ENCODE data around the gene SERPINA10. TPM values are rescaled to one million over a fixed set of nuclear protein-coding genes. Genes with fewer than 3 reads are reported as not detected.

SERPINA10 gene
- total and polyA plus RNA-seq, 2 experiments from 2014 or later = 0.11 TPM; not detected in 1

DNA sequence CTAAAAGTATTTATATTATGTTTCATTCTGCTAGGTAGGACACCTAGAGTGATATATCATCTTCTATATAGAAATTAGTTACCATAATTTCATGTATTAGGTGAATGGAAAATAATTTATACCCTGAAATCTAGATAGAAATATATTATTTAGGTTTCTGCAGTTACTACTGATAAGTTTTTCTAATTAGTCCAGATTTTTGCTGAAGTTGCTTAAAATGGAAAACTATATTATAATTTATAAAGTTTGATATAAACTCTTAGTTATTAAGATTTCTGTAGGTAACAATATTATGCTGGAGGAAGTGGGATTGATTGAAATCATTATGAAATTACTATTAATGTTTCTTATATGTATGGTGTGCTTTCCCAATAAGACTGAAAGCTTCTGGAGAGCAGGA, 56.0 kb downstream of the SERPINA10 start:
- H3K4me1 ChIP-seq (ENCODE audit: insufficient read depth) = no peaks in the 10 kb centered on the region
- DNase-seq (ENCODE audit: low spot score) (no peak), ATAC-seq (no peak)
- no peak overlapping the region for H3K27ac ChIP-seq (ENCODE audit: low read depth)
- no peaks in the 10 kb centered on the region for H3F3A ChIP-seq (replicated peaks; ENCODE audit: low read depth)
- Mint-ChIP-seq H3K36me3 (ENCODE audit: low read depth) (peaks cover 18% of the 10 kb centered on the region; the same call in 2 of the 3 replicates), H3K27me3 (ENCODE audit: insufficient read depth, low read depth, poor library complexity) (no peaks in the 10 kb centered on the region), H3K27ac (no peak overlapping the region), H3K9me3 (no peaks in the 10 kb centered on the region), H3K4me1 (peaks cover 2% of the 10 kb centered on the region; the same call in 1 of the 3 replicates), H3K4me3 (no peak overlapping the region)
- TF ChIP-seq, protein P1, sequence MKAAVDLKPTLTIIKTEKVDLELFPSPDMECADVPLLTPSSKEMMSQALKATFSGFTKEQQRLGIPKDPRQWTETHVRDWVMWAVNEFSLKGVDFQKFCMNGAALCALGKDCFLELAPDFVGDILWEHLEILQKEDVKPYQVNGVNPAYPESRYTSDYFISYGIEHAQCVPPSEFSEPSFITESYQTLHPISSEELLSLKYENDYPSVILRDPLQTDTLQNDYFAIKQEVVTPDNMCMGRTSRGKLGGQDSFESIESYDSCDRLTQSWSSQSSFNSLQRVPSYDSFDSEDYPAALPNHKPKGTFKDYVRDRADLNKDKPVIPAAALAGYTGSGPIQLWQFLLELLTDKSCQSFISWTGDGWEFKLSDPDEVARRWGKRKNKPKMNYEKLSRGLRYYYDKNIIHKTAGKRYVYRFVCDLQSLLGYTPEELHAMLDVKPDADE (IDR thresholded peaks at IDR 0.05) = no peak
- TF ChIP-seq, protein P2, sequence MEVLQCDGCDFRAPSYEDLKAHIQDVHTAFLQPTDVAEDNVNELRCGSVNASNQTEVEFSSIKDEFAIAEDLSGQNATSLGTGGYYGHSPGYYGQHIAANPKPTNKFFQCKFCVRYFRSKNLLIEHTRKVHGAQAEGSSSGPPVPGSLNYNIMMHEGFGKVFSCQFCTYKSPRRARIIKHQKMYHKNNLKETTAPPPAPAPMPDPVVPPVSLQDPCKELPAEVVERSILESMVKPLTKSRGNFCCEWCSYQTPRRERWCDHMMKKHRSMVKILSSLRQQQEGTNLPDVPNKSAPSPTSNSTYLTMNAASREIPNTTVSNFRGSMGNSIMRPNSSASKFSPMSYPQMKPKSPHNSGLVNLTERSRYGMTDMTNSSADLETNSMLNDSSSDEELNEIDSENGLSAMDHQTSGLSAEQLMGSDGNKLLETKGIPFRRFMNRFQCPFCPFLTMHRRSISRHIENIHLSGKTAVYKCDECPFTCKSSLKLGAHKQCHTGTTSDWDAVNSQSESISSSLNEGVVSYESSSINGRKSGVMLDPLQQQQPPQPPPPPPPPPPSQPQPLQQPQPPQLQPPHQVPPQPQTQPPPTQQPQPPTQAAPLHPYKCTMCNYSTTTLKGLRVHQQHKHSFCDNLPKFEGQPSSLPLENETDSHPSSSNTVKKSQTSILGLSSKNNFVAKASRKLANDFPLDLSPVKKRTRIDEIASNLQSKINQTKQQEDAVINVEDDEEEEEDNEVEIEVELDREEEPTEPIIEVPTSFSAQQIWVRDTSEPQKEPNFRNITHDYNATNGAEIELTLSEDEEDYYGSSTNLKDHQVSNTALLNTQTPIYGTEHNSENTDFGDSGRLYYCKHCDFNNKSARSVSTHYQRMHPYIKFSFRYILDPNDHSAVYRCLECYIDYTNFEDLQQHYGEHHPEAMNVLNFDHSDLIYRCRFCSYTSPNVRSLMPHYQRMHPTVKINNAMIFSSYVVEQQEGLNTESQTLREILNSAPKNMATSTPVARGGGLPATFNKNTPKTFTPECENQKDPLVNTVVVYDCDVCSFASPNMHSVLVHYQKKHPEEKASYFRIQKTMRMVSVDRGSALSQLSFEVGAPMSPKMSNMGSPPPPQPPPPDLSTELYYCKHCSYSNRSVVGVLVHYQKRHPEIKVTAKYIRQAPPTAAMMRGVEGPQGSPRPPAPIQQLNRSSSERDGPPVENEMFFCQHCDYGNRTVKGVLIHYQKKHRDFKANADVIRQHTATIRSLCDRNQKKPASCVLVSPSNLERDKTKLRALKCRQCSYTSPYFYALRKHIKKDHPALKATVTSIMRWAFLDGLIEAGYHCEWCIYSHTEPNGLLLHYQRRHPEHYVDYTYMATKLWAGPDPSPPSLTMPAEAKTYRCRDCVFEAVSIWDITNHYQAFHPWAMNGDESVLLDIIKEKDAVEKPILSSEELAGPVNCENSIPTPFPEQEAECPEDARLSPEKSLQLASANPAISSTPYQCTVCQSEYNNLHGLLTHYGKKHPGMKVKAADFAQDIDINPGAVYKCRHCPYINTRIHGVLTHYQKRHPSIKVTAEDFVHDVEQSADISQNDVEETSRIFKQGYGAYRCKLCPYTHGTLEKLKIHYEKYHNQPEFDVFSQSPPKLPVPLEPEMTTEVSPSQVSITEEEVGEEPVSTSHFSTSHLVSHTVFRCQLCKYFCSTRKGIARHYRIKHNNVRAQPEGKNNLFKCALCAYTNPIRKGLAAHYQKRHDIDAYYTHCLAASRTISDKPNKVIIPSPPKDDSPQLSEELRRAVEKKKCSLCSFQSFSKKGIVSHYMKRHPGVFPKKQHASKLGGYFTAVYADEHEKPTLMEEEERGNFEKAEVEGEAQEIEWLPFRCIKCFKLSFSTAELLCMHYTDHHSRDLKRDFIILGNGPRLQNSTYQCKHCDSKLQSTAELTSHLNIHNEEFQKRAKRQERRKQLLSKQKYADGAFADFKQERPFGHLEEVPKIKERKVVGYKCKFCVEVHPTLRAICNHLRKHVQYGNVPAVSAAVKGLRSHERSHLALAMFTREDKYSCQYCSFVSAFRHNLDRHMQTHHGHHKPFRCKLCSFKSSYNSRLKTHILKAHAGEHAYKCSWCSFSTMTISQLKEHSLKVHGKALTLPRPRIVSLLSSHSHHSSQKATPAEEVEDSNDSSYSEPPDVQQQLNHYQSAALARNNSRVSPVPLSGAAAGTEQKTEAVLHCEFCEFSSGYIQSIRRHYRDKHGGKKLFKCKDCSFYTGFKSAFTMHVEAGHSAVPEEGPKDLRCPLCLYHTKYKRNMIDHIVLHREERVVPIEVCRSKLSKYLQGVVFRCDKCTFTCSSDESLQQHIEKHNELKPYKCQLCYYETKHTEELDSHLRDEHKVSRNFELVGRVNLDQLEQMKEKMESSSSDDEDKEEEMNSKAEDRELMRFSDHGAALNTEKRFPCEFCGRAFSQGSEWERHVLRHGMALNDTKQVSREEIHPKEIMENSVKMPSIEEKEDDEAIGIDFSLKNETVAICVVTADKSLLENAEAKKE (CRISPR knock-in tag; IDR thresholded peaks at IDR 0.05) = no peak
- TF ChIP-seq, protein P3, sequence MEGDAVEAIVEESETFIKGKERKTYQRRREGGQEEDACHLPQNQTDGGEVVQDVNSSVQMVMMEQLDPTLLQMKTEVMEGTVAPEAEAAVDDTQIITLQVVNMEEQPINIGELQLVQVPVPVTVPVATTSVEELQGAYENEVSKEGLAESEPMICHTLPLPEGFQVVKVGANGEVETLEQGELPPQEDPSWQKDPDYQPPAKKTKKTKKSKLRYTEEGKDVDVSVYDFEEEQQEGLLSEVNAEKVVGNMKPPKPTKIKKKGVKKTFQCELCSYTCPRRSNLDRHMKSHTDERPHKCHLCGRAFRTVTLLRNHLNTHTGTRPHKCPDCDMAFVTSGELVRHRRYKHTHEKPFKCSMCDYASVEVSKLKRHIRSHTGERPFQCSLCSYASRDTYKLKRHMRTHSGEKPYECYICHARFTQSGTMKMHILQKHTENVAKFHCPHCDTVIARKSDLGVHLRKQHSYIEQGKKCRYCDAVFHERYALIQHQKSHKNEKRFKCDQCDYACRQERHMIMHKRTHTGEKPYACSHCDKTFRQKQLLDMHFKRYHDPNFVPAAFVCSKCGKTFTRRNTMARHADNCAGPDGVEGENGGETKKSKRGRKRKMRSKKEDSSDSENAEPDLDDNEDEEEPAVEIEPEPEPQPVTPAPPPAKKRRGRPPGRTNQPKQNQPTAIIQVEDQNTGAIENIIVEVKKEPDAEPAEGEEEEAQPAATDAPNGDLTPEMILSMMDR (conservative IDR thresholded peaks at IDR 0.05; ENCODE audit: low read depth in 2 of 2) = no peak
- TF ChIP-seq EZH2 (IDR thresholded peaks at IDR 0.05; ENCODE audit: low read depth, unreplicated experiment) (no peak), ZNF114 (CRISPR knock-in tag; IDR thresholded peaks at IDR 0.05) (no peak), CREB1 (CRISPR knock-in tag; IDR thresholded peaks at IDR 0.05; ENCODE audit: low read depth) (no peak), NANOG (IDR thresholded peaks at IDR 0.05; ENCODE audit: borderline replicate concordance) (no peak), ZNF331 (CRISPR knock-in tag; IDR thresholded peaks at IDR 0.05; ENCODE audit: low read depth) (no peak), POLR2AphosphoS5 (IDR thresholded peaks at IDR 0.05; ENCODE audit: low read depth) (no peak), STAT1 (IDR thresholded peaks at IDR 0.05; ENCODE audit: unreplicated experiment) (no peak), JUNB (IDR thresholded peaks at IDR 0.05; ENCODE audit: unreplicated experiment) (no peak), EZH2phosphoT487 (IDR thresholded peaks at IDR 0.05; ENCODE audit: unreplicated experiment) (no peak)
- TF ChIP-seq, protein P4, sequence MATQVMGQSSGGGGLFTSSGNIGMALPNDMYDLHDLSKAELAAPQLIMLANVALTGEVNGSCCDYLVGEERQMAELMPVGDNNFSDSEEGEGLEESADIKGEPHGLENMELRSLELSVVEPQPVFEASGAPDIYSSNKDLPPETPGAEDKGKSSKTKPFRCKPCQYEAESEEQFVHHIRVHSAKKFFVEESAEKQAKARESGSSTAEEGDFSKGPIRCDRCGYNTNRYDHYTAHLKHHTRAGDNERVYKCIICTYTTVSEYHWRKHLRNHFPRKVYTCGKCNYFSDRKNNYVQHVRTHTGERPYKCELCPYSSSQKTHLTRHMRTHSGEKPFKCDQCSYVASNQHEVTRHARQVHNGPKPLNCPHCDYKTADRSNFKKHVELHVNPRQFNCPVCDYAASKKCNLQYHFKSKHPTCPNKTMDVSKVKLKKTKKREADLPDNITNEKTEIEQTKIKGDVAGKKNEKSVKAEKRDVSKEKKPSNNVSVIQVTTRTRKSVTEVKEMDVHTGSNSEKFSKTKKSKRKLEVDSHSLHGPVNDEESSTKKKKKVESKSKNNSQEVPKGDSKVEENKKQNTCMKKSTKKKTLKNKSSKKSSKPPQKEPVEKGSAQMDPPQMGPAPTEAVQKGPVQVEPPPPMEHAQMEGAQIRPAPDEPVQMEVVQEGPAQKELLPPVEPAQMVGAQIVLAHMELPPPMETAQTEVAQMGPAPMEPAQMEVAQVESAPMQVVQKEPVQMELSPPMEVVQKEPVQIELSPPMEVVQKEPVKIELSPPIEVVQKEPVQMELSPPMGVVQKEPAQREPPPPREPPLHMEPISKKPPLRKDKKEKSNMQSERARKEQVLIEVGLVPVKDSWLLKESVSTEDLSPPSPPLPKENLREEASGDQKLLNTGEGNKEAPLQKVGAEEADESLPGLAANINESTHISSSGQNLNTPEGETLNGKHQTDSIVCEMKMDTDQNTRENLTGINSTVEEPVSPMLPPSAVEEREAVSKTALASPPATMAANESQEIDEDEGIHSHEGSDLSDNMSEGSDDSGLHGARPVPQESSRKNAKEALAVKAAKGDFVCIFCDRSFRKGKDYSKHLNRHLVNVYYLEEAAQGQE (IDR thresholded peaks at IDR 0.05; ENCODE audit: unreplicated experiment) = no peak
- no peak overlapping the region for H3K4me3 ChIP-seq
- no peak overlapping the region for H2AFZ ChIP-seq
- H3K27me3 ChIP-seq (ENCODE audit: insufficient read depth) = no peaks in the 10 kb centered on the region
- no peaks in the 10 kb centered on the region for H3K36me3 ChIP-seq (ENCODE audit: insufficient read depth)
- H3K9me2 ChIP-seq (ENCODE audit: insufficient read depth) = no peaks in the 10 kb centered on the region
- no peaks in the 10 kb centered on the region for H3K79me2 ChIP-seq (replicated peaks; ENCODE audit: insufficient read depth)
- H3K4me2 ChIP-seq = no peak overlapping the region
- H4K20me1 ChIP-seq (replicated peaks; ENCODE audit: insufficient read depth) = no peaks in the 10 kb centered on the region

All from GM23338 (cell line).